Measurements from ENCODE around the gene MC3R.

- TF ChIP-seq, protein P1, sequence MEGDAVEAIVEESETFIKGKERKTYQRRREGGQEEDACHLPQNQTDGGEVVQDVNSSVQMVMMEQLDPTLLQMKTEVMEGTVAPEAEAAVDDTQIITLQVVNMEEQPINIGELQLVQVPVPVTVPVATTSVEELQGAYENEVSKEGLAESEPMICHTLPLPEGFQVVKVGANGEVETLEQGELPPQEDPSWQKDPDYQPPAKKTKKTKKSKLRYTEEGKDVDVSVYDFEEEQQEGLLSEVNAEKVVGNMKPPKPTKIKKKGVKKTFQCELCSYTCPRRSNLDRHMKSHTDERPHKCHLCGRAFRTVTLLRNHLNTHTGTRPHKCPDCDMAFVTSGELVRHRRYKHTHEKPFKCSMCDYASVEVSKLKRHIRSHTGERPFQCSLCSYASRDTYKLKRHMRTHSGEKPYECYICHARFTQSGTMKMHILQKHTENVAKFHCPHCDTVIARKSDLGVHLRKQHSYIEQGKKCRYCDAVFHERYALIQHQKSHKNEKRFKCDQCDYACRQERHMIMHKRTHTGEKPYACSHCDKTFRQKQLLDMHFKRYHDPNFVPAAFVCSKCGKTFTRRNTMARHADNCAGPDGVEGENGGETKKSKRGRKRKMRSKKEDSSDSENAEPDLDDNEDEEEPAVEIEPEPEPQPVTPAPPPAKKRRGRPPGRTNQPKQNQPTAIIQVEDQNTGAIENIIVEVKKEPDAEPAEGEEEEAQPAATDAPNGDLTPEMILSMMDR (IDR thresholded peaks at IDR 0.05) = no peak
- TF ChIP-seq POLR2AphosphoS5 (IDR thresholded peaks at IDR 0.05) = no peak
- no peak for TF ChIP-seq POLR2A (IDR thresholded peaks at IDR 0.05)
- TF ChIP-seq EP300 (IDR thresholded peaks at IDR 0.05; ENCODE audit: low read depth) = no peak
Observed at GRCh38 chr20:56268536-56268935, 20.0 kb downstream of the MC3R start.
